Measurements from ENCODE around the gene CNPY2.
"Not testable (repeated sequence)": the region's sequence is repeated elsewhere in the genome, so short reads cannot be mapped to it uniquely, and the experiment has no call there.

Gene CNPY2

DNA sequence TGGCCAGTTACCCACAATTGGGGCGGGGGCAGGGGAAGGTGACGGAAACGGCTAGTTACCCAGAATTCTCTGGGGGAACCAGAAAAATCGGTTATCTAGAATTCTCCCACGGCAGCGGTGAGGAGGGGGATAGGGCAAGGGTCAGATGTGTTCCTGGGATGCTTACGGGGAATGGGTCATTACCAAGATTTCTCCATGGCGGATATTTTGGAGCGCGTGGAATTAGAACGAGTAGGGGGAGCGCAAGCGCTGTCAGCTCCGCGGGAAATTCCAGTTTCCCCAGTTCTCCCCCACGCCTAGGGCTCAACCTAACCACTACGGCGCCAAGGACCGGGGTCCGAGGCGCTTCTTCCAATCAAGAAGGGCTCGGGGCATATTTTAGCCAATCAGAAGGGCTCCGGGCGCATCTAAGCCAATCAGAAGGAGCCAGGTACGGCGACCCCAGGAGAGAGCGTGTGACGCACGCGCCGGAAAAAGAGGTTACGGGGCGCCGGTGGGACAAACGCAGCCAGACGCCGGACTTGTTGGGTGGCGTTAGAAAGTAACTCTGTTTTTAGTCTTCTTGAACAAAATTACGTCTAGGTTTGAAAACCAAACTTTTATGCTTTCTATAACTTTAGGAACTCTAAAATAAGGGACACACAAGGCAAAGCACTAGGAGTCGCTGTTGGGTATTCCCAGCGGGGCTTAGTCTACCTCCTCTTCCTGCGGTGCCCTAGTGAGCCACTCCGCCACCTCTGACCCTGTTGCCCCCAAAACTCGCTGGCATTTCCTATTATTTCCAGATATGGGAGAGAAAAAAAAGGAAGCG is 18.1 kb upstream of the CNPY2 start, which contains the start of gene PAN2:
Gene PAN2, minus strand, starts transcription at position 322 of the 811 bp plus-strand sequence. CDS start 906 bp downstream, outside the sequence.
- DNase-seq (ENCODE audit: low read depth, low spot score), result peak; percentile 98

- DNase-seq (ENCODE audit: low read depth, low spot score), result no peak
Observed at GRCh38 chr12:56333197-56333678, 17.4 kb upstream of the CNPY2 start.

DNA sequence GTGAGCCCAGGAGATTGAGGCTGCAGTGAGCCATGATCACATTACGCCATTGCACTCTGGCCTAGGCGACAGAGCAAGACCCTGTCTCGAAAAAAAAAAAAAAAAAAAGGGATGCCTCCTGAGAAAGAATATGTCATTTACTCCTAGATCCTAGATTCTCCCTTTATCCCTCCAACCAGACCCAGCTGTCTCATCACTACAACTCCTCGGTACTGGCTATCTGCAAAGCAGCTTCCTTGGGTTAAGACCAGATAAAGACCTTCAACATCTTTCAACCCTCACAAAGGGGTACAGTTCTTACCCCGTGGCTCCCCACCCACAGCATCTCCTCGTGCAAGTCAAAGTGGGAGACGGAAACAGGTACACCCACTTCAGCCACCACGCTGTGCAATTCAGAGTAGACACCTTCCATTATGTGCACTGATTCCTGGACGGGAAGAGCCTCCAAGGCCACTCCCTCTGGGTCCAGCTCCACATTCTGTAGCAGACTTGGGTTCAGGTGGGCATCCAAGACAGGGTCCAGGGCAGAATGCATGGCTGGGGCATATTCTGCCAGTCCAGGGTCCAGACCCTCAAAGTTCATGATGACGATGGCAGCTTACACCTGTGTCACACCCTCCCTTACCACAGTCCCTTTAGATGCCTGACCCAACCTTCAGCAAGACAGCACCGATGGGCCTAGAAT is 16.9 kb upstream of the CNPY2 start:
- DNase-seq (ENCODE audit: low read depth, low spot score), result no peak

DNA sequence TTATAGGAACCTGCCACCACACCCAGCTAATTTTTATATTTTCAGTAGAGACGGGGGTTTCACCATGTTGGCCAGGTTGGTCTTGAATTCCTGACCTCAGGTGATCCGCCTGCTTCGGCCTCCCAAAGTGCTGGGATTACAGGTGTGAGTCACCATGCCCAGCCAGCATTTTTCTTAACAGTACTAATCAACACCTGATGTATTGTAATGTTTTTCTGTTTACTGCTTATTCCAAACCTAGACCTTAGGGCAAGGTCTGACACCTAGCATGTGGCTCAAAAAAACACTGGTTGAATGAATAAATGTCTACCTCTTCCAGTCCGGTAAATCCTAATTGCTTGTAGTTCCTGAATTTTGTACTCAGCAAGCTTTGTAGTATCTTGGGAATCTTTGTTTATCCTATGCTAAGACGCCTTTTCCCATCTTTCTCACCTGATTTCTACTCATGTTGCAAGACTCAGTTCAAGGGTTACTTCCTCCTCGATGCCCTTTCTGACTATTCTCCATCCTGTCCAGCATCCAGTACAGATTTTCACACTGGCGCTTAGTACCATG is 15.2 kb upstream of the CNPY2 start:
- DNase-seq (ENCODE audit: low read depth, low spot score), result no peak

DNA sequence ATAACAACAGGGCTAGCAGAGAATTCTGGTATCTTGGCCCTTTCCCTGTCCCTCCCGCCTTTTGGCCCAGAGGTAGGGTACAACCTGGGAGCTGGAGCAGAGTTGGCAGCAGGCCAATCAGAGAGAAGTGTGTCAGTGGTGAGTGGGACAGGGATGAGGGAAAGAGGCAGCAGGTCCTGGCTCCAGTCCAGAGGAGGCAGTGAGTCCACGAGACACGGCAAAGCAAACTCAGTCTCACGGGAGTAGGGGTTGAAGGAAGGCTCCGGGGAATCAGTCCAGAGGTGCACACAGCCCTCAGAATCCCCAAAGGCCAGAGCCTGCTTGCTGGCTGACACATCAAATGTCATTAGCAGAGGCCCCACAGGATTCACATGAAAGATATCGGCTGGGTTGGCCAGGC is 10.7 kb upstream of the CNPY2 start:
- no peak for DNase-seq (ENCODE audit: low read depth, low spot score)

DNA sequence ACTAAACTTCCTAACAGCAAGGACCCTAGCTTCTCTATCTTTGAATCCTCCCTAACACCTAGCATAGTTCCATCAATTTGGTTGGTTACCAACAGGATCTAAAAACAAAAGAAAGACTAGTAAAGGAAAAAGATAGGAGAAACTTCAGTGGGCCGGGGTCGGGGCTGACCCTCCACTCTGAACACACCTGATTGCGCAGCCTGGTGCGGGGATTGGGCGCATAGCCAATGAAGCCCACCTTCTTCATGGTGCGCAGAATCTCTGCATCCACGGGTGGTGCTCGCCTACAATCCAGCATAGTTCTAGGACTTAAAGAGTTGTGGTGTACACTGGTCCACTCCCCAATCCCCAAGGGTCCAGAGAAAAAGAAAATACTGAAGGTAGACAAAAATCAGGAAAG is 10.3 kb upstream of the CNPY2 start:
- no peak for DNase-seq (ENCODE audit: low read depth, low spot score)

- no peak for DNase-seq (ENCODE audit: low read depth, low spot score)
Observed at GRCh38 chr12:56324206-56324605, 8.4 kb upstream of the CNPY2 start.

DNA sequence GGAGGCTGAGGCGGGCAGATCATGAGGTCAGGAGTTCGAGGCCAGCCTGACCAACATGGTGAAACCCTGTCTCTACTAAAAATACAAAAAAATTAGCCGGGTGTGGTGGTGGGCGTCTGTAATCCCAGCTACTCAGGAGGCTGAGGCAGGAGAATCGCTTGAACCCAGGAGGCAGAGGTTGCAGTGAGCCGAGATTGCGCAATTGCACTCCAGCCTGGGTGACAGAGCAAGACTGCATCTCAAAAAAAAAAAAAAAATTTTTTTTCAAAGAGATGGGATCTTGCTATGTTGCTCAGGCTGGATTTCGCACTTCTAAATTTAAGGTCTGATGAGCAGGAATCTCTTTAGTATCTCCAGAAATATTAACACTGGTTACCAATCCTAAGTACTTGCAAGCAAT is 5.8 kb upstream of the CNPY2 start:
- not testable (repeated sequence) for DNase-seq (ENCODE audit: low read depth, low spot score)

GRCh38 chr12:56321027-56321426 is 5.2 kb upstream of the CNPY2 start:
- no peak for DNase-seq (ENCODE audit: low read depth, low spot score)

GRCh38 chr12:56317675-56318074 is 1.9 kb upstream of the CNPY2 start:
- no peak for DNase-seq (ENCODE audit: low read depth, low spot score)

DNA sequence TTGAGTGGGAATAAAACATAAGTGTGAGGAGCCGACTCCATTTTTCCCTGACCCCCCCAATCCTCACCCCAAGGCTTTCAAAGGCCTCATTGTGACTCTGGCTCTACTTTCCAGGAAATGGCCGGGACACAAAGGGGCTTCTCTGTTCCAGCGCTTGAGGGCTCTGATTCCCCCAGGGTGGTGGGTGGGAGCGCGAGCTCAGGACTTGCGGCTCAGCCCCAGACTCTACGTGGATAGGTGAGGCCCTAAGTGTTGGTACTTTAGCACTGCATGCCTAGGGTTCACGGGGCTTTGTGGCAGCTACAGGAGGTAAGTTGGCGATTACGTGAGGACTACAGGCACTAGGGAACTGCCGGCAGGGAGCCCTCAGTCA is 553 bp downstream of the CNPY2 start:
- no peak for DNase-seq (ENCODE audit: low read depth, low spot score)

DNA sequence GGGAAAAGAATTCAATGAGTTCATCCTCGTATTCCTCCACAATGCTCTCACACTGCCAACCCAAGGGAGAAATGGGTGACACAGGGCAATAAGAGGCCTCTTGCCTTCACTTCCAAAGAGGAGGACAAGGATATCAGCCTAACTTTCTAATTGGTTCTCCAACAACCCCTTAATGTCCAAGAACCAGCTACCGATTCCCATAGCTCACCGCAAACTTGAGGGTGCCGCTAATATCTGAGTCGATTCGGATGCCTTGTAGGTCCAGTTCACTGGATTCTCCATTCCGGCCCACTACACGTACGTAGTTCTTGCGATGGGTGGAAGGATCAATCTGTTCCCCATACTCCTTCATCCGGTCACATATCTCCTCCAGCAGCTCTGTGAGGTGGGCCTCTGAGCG is 4.8 kb downstream of the CNPY2 start:
- DNase-seq (ENCODE audit: low read depth, low spot score), result no peak

- no peak for DNase-seq (ENCODE audit: low read depth, low spot score)
Observed at GRCh38 chr12:56308714-56309113, 7.1 kb downstream of the CNPY2 start.

DNA sequence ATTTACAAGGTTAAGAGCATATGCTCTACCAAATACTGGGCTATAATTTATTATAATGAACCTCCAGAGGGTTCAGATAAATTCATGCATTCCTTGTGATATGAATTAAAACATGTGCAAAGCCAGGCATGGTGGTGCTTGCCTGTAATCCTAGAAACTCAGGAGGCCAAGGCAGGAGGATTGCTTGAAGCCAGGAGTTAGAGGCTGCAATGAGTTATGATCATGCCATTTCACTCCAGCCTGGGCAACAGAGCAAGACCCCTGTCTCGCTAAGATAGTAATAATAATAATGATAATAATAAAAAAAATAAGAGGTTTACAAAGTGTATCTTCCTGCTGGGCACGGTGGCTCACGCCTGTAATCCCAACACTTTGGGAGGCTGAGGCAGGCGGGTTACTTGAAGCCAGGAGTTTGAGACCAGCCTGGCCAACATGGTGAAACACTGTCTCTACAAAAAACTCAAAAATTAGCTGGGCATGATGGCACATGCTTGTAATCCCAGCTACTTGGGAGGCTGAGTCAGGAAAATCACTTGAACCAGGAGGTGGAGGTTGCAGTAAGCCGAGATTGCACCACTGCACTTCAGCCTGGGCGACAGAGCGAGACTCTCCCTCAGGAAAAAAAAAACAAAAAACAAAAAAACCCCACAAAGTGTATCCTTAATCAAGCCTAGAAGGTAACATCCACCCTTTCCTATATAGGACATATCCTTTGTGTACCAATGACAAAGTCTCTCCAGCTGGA is 8.4 kb downstream of the CNPY2 start:
- DNase-seq (ENCODE audit: low read depth, low spot score), result no peak

GRCh38 chr12:56304872-56305590 is 10.8 kb downstream of the CNPY2 start:
- DNase-seq (ENCODE audit: low read depth, low spot score), result no peak

DNA sequence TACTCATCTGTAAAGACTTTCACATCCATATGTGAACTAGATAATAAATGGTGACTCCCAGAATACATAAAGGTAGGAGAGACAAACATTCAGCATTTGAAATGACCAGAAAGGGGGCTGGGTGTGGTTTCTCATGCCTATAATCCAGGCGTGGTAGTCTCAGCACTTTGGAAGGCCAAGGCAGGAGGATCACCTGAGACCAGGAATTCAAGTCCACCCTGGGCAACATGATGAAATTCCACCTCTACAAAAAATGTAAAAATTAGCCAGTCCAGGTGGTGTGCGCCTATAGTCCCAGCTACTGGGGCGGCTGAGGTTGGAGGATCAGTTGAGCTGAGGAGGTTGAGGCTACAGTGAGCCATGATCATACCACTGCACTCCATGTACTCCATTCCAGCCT is 11.5 kb downstream of the CNPY2 start:
- DNase-seq (ENCODE audit: low read depth, low spot score), result no peak

- DNase-seq (ENCODE audit: low read depth, low spot score), result no peak
Observed at GRCh38 chr12:56300644-56301464, 14.9 kb downstream of the CNPY2 start.

DNA sequence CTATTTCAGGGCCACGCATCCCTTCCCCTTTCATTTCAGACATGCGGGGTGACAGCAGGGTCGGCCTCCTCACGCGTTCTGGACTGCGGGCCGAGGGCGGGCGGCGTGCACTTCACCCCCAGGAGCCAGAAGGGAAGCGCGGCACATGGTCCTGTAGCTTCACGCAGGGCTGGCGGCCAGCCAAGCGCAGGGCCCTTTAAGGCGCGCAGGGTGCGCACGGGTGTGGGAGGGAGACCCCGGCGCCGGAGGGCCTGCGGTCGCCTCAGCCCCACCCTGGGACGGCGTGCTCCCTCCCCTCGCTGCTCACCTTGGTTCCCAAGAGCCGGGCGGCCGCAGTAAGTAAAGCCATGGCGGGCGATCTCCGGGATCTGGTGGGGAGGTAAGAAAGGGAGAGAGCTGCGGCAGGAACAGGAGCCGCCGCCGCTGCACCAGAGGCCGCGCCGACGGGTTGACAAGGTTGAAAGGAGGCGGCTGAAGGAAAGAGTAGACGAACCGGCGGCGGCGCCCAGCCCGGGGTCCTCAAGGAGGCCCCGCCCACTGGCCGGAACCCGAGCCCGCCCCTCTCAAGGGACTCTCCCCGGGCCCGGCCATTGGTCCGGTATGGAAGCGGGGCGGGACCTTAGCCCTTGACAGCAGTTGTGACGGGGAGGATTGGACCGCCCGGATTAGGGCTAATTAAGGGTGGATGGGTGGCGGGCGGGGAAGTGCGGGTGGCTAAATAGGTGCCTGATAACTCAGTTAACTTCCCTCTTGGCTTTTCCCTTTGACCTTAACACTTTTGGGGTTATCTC is 15.7 kb downstream of the CNPY2 start, which contains the start of gene CS:
Gene CS, minus strand, starts transcription at position 478 of the 791 bp plus-strand sequence. Its CDS starts 129 bp downstream, at position 349.
- DNase-seq (ENCODE audit: low read depth, low spot score), result peak; percentile 98

- no peak for DNase-seq (ENCODE audit: low read depth, low spot score)
Observed at GRCh38 chr12:56299308-56299852, 16.4 kb downstream of the CNPY2 start.

Measured in ELF-1 (cell line).